DOHH2 (cell line): ENCODE data around the gene KRTAP10-6.

Source experiments
- EZH2phosphoT487 ChIP-seq: fragments of 200-600 bp; sonication (generic); IDR thresholded peaks from 2 replicates; pipeline ENCODE4 v1.6.1; 2017; ENCODE audit warnings: borderline replicate concordance, mild to moderate bottlenecking, antibody characterized with exemption, low read length, moderate library complexity, mixed read lengths
- TF ChIP-seq, protein P1 (sequence below): fragments of 200-600 bp; sonication (generic); IDR thresholded peaks from one replicate; pipeline ENCODE4 v1.5.1; 2014; ENCODE audit warnings: antibody characterized with exemption, mild to moderate bottlenecking, low read depth, low read length; ENCODE audit not compliant: poor library complexity, severe bottlenecking

- TF ChIP-seq, protein P1, sequence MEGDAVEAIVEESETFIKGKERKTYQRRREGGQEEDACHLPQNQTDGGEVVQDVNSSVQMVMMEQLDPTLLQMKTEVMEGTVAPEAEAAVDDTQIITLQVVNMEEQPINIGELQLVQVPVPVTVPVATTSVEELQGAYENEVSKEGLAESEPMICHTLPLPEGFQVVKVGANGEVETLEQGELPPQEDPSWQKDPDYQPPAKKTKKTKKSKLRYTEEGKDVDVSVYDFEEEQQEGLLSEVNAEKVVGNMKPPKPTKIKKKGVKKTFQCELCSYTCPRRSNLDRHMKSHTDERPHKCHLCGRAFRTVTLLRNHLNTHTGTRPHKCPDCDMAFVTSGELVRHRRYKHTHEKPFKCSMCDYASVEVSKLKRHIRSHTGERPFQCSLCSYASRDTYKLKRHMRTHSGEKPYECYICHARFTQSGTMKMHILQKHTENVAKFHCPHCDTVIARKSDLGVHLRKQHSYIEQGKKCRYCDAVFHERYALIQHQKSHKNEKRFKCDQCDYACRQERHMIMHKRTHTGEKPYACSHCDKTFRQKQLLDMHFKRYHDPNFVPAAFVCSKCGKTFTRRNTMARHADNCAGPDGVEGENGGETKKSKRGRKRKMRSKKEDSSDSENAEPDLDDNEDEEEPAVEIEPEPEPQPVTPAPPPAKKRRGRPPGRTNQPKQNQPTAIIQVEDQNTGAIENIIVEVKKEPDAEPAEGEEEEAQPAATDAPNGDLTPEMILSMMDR, result no peak
- TF ChIP-seq EZH2phosphoT487, result no peak
Observed at GRCh38 chr21:44567481-44568171, 24.7 kb downstream of the KRTAP10-6 start.
